Measurements from ENCODE around the gene ZNF462.

- no peak for TF ChIP-seq CTCF (IDR thresholded peaks at IDR 0.05)
- TF ChIP-seq JUN (IDR thresholded peaks at IDR 0.05): no peak
- no peak for TF ChIP-seq EP300 (IDR thresholded peaks at IDR 0.05)
- no peak for TF ChIP-seq USF2 (IDR thresholded peaks at IDR 0.05)
- no peak for TF ChIP-seq E2F6 (IDR thresholded peaks at IDR 0.05; ENCODE audit: borderline replicate concordance, low read depth)
Observed at GRCh38 chr9:107051392-107051791, 188.4 kb downstream of the ZNF462 start.
